ENCODE data around the gene TMEM204.

The TMEM204 gene

GRCh38 chr16:1540556-1540855, 7.0 kb downstream of the TMEM204 start:
- no peak for DNase-seq

DNA sequence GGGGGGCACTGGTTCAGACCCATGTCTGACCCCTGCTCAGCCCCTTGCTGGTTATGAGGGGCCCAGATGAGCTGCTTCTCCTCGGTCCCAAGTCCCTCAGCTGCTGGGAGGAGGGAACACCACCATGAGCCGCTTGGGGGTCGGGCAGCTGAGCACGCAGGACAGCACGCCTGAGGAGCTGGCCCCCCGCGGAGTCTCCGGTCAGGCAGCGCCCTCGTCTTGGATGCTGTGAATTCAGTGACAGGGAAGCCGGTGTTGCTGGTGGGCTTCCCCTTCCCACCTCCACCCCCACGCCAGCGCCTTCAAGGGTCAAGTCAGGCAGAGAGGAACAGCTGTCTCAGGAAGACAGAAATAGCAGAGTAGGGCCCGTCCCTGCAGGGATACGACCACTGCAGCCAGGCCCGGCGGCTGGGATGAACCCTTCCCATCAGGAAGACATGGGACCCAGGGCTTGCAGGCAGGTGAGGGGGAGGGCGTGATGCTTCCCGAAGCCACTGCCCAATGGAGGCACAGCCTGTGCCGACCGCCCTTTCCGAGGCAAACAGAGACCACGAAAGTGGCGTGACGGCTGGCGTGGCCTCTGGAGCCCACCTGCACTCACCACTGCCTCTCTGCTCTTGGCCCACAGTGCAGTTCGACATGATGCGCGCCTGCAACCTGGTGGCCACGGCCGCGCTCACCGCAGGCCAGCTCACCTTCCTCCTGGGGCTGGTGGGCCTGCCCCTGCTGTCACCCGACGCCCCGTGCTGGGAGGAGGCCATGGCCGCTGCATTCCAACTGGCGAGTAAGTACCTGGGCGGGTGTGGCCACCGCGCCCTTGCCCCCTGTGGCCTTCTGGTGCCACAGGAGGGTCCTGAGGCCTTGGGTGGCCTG, 8.1 kb downstream of the TMEM204 start:
- DNase-seq = no peak

DNA sequence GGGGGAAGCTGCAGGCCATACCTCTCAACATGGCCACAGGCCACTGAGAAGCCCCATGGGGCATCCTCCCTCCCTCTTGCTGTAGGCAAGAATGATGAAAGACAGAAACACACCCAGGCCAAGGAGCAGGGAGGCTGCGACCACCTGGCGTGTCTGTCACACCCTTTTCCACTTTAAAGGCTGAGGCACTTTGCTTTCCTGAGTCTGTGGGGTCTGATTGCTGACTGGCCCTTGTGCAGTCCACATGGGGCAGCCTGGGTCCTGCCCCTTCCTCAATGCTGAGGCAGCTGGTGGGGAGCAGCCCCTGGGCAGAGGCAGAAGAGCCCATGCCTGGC, 8.7 kb downstream of the TMEM204 start:
- no peak for DNase-seq

- no peak for DNase-seq
These were observed 9.1 kb downstream of the TMEM204 start for GRCh38 chr16:1542533-1542932.

- DNase-seq = no peak
These were observed 9.8 kb downstream of the TMEM204 start for GRCh38 chr16:1543085-1543896.

DNA sequence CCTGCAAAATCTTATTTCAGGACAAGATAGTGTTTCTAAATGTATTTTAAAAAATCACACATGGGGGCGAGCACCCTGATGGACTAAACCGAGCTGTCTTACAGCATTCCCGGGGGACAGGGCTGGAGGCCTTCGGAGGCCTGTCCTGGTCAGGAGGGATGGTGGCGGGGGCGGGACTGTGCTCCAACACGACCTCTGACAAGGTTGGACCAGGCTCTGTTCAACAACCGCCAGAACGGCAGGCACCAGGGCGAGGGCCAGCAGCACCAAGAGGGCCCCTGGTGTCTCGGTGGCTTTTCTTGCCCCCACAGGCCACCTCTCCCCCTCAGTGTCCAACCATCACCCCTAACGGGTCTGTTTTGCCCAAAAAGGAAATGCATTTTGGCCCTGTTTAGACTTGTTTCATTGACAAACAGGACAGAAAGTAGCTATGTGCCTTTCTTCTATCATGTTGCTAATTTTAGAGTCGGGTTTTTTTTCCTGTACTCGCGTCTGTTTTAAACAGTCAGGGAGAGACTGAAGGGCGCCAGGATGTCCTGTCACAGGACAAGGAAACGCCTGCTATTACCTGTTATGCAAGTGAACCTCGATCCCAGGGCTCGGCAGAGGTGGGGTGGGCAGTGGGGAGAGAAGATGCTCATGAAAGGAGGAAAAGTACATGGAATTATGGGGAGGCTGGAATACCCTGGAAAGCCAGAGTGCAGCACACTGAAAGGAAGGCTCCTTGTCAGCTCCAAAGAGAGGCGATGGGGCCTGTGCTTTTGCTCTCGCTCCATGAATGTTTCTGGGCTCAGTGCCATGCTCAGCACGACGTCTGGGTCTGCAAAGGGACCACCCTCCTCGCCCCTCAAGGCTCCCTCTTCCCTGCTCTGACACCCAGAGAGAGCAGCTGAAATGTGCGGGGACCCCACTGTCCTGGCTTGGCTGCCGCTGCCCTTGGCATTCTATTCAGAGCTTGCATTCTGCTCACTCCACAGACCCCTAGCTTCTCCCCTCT, 11.9 kb downstream of the TMEM204 start:
- no peak for DNase-seq

DNA sequence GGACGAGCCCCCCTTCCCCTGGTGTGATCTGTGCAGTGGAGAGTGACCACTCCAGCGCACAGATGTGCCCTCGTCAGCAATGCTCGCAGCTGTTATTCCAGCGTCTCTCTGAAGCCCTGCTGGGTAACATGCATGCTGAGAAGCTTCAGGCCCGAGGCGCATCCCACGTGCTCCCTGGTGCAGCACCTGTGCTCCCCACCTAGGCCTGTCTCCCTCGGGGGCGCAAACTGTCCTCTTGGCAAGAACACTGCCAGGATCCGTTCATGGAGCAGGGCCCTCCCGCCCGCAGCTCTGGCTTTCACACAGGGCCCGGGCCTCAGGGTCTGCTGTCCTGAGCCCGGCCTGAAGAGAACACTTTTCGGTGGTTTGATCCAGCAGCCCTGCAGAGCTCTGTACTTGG, 13.0 kb downstream of the TMEM204 start:
- DNase-seq = no peak

GRCh38 chr16:1548233-1548632, 14.8 kb downstream of the TMEM204 start:
- DNase-seq = no peak

DNA sequence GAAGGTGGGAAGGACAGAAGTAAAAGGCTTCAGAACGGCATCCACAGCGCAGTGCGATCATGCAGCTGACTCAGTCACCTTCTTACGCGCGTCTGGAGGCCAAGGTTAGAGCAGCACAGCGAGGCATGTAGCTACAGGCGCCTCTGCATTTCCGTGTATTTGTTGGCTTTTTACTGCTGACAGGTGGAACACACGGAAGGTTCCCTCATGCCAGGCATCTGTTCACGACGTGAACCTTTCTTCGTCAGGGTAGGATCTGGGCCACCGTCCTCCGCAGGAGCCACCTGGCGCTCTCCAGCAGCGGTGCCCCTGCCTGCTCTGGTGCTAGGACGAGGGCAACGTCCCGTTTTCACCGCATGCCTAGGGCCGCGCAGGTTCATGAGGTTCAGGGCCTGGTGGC, 15.3 kb downstream of the TMEM204 start:
- DNase-seq = no peak

- DNase-seq = no peak
These were observed 16.6 kb downstream of the TMEM204 start for GRCh38 chr16:1550069-1550468.

DNA sequence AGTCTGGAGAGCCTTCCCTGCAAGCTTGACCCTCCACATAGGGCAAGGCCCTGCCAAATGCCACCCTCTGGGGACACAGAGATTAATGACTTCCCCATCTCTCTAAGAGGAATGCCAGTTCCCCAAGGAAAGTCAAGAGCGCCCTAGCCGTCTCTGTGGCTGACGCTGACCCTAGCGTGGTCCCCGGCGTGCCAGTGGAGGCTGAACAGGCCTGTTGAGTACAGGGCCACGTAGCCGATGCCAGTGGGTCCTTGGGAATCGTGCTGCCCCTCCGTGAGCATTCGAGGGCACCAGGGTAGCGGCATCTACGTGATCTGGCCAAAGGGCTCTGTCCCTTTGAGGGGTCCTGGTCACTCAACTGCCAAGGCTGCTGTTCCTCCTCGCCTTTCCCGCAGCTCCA, 17.2 kb downstream of the TMEM204 start:
- DNase-seq = no peak

- DNase-seq = no peak
These were observed 17.7 kb downstream of the TMEM204 start for GRCh38 chr16:1551166-1551565.

- DNase-seq = no peak
These were observed 18.7 kb downstream of the TMEM204 start for GRCh38 chr16:1552129-1552528.

- no peak for DNase-seq
These were observed 20.7 kb downstream of the TMEM204 start for GRCh38 chr16:1553946-1554825.

DNA sequence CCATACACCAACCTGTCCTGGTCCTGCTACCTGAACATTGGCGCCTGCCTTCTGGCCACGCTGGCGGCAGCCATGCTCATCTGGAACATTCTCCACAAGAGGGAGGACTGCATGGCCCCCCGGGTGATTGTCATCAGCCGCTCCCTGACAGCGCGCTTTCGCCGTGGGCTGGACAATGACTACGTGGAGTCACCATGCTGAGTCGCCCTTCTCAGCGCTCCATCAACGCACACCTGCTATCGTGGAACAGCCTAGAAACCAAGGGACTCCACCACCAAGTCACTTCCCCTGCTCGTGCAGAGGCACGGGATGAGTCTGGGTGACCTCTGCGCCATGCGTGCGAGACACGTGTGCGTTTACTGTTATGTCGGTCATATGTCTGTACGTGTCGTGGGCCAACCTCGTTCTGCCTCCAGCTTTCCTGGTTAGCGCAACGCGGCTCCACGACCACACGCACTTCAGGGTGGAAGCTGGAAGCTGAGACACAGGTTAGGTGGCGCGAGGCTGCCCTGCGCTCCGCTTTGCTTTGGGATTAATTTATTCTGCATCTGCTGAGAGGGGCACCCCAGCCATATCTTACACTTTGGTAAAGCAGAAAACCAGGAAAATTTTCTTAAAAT, 21.5 kb downstream of the TMEM204 start:
- no peak for DNase-seq

DNA sequence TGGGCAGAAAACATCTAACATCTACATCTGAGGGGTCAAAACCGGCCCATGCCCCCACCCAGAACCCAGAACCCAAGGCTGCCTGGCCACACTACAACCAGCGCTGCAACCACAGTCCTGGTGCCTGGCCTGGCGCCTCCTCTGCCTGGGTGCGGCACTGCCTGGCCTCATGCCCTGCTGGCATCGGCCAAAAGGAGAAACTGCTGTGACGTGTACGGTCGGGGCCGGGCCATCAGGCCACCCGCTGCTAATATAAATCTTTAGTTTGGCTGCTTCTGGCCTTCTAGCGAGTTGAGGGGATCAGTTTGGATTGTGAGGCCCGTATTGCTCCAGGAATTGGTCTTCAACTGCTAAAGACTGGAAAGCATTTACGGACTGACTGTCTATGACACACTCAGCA, 22.8 kb downstream of the TMEM204 start:
- no peak for DNase-seq

DNA sequence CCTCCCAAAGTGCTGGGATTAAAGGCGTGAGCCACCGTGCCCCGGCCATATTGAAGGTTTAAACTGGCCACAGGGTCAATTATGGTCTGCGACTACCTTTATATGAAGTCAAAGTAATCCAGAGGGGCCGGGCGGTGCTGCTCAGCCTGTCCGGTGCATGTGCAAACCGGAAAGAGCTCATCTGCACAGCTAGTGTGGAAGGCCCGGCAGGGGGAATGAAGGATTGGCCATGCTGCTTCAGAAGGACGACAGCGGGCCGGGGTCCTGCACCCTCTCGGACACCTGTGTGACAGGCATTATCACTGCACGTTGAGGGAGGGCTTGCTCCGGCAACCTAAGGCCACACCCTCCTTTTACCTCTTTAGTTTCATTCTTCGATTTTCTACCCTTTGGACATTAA, 23.6 kb downstream of the TMEM204 start:
- no peak for DNase-seq

DNA sequence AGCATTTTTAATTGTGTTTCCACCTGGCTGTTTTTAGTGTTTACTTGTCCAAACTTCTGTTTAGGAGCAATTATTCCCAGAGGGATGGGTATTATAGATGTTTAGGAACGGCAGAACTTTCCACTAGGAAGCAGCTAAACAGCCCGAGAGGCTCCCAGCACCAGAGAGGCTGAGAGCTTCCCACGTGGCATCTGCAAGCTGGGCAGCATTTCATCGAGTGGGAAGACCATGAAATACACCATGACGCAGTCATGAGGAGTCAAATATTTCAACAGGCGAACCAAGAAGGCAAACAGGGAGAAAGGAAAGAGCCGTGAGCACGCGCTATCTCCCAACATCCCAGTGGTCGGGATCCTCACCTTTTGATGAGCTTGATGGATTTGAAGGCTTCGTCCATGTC, 24.1 kb downstream of the TMEM204 start:
- no peak for DNase-seq

GRCh38 chr16:1559446-1559975, 26.0 kb downstream of the TMEM204 start:
- no peak for DNase-seq

DNA sequence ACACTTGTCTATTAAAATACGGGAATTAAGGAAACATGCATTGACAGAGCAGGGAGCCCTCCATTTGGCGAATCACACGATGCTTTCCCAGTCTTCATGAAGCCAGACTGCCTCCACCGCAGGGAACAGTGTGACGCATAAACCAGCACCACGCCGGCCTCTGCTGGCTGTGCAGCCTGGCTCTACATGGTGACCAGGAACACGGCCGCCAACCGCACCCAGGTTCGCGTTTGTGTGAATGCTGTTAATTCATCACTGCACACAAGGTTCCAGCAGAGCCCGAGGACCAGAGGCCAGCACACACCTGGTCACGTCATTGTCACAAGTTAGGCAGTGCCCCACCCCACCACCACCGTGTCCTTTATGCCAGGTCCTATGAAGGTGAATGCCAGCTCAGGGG, 26.7 kb downstream of the TMEM204 start:
- no peak for DNase-seq

- DNase-seq = no peak
These were observed 27.4 kb downstream of the TMEM204 start for GRCh38 chr16:1560866-1561265.

DNA sequence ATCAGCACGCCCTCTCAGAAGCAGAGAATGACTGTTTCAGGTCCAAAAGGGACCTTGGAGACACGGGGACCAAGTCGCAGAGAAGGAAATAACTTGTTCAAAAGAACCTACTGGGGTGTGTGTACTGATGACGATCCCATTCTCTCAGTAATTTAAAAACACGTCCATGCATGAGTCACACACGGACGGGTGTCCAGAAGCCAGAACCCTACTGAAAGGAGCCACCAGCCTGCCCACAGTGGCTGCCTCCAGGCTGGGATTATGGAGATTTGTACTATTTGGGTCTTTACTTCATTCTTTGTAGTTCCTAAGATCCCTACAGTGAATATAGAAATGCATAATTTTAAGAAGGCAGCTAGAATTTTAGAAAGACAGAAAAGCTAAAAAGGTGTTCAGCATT, 27.8 kb downstream of the TMEM204 start:
- DNase-seq = no peak
